ENCODE measurements around the gene LRCH4. TPM values are rescaled to one million over a fixed set of nuclear protein-coding genes. Genes with fewer than 3 reads are reported as not detected.

The LRCH4 gene
- total and polyA plus RNA-seq, 9 of the 15 experiments (the other 6 are each of a cell fraction or from before 2014, with no cell fraction given), result 0.06 to 63.3 (median 15.0) TPM

DNA sequence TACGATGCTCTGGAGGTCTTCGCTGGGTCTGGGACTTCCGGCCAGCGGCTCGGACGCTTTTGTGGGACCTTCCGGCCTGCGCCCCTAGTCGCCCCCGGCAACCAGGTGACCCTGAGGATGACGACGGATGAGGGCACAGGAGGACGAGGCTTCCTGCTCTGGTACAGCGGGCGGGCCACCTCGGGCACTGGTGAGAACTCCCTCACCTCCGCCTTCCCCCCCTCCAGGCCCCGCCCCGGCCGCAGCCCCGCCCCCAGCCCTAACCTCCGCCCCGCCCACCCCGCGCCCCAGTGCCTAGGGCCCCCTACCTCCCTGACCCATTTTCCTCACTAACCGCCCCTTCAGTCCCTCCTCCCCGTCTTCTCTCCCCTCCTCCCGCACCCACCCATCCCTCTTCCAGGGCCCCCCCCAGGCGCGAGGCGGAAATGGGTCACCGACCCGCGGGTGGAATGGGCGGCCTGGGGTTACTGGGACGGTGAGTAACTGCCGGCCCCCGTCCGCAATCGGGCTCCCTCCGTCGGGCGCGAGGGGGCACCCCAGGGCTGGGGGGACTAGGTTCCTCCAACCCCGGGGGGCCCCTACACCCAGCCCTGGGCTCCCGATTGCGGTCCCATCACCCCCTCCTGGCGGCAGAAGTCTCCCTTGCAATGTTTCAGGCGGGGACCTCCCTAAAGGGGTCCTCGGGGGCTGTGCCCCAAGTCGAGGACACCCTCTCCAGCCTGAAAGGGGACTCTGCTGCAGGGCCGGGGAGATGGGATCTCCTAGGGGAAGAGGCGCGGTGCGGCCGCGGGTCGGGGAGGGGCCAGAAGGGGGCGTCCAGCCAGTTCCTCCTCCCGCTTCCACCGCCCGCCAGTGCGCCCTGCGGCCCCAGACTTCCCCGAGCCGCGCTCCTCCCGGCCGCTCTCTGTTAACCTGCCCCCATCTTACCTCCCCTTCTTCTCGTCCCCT, 18.4 kb upstream of the LRCH4 start (continued):
- TF ChIP-seq MTA3 (IDR thresholded peaks at IDR 0.05; ENCODE audit: borderline replicate concordance) (peak; percentile 81; the same call in 1 of the 2 replicates), XRCC5 (IDR thresholded peaks at IDR 0.05; ENCODE audit: low read depth, low read length) (no peak), MXI1 (IDR thresholded peaks at IDR 0.05; ENCODE audit: low read depth, low read length) (no peak), SRSF3 (IDR thresholded peaks at IDR 0.05; ENCODE audit: insufficient read depth, low read length) (no peak), POLR3G (IDR thresholded peaks at IDR 0.05; ENCODE audit: extremely low read depth, insufficient read length, insufficient replicate concordance) (no peak), TCF7 (IDR thresholded peaks at IDR 0.05; ENCODE audit: borderline replicate concordance) (no peak), ZNF165 (CRISPR knock-in tag; IDR thresholded peaks at IDR 0.05; ENCODE audit: borderline replicate concordance) (no peak), ZNF232 (CRISPR knock-in tag; IDR thresholded peaks at IDR 0.05) (no peak; the same call in 1 of the 2 replicates), HCFC1 (IDR thresholded peaks at IDR 0.05; ENCODE audit: low read depth, low read length) (peak; percentile 39; the same call in 1 of the 2 replicates), KDM4B (IDR thresholded peaks at IDR 0.05; ENCODE audit: borderline replicate concordance in 2 of 2, low read depth in 1 of 2) (no peak), CHCHD3 (CRISPR knock-in tag; IDR thresholded peaks at IDR 0.05) (no peak), ZNF408 (CRISPR knock-in tag; IDR thresholded peaks at IDR 0.05; ENCODE audit: low read depth) (no peak)
- TF ChIP-seq, protein P1, sequence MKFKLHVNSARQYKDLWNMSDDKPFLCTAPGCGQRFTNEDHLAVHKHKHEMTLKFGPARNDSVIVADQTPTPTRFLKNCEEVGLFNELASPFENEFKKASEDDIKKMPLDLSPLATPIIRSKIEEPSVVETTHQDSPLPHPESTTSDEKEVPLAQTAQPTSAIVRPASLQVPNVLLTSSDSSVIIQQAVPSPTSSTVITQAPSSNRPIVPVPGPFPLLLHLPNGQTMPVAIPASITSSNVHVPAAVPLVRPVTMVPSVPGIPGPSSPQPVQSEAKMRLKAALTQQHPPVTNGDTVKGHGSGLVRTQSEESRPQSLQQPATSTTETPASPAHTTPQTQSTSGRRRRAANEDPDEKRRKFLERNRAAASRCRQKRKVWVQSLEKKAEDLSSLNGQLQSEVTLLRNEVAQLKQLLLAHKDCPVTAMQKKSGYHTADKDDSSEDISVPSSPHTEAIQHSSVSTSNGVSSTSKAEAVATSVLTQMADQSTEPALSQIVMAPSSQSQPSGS (CRISPR knock-in tag; IDR thresholded peaks at IDR 0.05), result no peak
- TF ChIP-seq, protein P2, sequence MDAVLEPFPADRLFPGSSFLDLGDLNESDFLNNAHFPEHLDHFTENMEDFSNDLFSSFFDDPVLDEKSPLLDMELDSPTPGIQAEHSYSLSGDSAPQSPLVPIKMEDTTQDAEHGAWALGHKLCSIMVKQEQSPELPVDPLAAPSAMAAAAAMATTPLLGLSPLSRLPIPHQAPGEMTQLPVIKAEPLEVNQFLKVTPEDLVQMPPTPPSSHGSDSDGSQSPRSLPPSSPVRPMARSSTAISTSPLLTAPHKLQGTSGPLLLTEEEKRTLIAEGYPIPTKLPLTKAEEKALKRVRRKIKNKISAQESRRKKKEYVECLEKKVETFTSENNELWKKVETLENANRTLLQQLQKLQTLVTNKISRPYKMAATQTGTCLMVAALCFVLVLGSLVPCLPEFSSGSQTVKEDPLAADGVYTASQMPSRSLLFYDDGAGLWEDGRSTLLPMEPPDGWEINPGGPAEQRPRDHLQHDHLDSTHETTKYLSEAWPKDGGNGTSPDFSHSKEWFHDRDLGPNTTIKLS (IDR thresholded peaks at IDR 0.05; ENCODE audit: borderline replicate concordance, low read depth), result peak; percentile 49; the same call in 1 of the 2 replicates
- TF ChIP-seq, protein P3, sequence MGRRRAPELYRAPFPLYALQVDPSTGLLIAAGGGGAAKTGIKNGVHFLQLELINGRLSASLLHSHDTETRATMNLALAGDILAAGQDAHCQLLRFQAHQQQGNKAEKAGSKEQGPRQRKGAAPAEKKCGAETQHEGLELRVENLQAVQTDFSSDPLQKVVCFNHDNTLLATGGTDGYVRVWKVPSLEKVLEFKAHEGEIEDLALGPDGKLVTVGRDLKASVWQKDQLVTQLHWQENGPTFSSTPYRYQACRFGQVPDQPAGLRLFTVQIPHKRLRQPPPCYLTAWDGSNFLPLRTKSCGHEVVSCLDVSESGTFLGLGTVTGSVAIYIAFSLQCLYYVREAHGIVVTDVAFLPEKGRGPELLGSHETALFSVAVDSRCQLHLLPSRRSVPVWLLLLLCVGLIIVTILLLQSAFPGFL (CRISPR knock-in tag; IDR thresholded peaks at IDR 0.05), result no peak
- TF ChIP-seq, protein P4, sequence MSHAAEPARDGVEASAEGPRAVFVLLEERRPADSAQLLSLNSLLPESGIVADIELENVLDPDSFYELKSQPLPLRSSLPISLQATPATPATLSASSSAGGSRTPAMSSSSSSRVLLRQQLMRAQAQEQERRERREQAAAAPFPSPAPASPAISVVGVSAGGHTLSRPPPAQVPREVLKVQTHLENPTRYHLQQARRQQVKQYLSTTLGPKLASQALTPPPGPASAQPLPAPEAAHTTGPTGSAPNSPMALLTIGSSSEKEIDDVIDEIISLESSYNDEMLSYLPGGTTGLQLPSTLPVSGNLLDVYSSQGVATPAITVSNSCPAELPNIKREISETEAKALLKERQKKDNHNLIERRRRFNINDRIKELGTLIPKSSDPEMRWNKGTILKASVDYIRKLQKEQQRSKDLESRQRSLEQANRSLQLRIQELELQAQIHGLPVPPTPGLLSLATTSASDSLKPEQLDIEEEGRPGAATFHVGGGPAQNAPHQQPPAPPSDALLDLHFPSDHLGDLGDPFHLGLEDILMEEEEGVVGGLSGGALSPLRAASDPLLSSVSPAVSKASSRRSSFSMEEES (CRISPR knock-in tag; IDR thresholded peaks at IDR 0.05), result no peak
- TF ChIP-seq, protein P5, sequence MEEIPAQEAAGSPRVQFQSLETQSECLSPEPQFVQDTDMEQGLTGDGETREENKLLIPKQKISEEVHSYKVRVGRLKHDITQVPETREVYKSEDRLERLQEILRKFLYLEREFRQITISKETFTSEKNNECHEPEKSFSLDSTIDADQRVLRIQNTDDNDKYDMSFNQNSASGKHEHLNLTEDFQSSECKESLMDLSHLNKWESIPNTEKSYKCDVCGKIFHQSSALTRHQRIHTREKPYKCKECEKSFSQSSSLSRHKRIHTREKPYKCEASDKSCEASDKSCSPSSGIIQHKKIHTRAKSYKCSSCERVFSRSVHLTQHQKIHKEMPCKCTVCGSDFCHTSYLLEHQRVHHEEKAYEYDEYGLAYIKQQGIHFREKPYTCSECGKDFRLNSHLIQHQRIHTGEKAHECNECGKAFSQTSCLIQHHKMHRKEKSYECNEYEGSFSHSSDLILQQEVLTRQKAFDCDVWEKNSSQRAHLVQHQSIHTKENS (CRISPR knock-in tag; IDR thresholded peaks at IDR 0.05), result no peak

Data from K562 (cell line).